Thymus (tissue), 11 donors: ENCODE data around the gene MS4A6A. TPM values are rescaled to one million over a fixed set of nuclear protein-coding genes. Genes with fewer than 3 reads are reported as not detected.
"Not testable (repeated sequence)": the region's sequence is repeated elsewhere in the genome, so short reads cannot be mapped to it uniquely, and the experiment has no call there.

Source experiments
- DNase-seq, 9 donors: peaks; one replicate each; pipeline ENCODE4 v3.0.0-alpha.2; 2013; ENCODE audit warnings: low spot score in 9 of 9, low read depth in 6 of 9, missing footprints in 1 of 9
- H3K27ac ChIP-seq, 2 donors: one replicate each; pipeline ENCODE4 v1.5.1; 2013; ENCODE audit warnings: control low read depth in 1 of 2, low read depth in 1 of 2, low read length in 1 of 2, mild to moderate bottlenecking in 1 of 2, moderate library complexity in 1 of 2
- H3K27me3 ChIP-seq, 2 donors: one replicate each; pipeline ENCODE4 v1.5.1; 2013; ENCODE audit warnings: low read length in 1 of 2; ENCODE audit not compliant: control insufficient read depth in 2 of 2, insufficient read depth in 1 of 2
- H3K36me3 ChIP-seq, 2 donors: one replicate each; pipeline ENCODE4 v1.5.1; 2013; ENCODE audit warnings: low read length in 1 of 2, mild to moderate bottlenecking in 1 of 2, moderate library complexity in 1 of 2; ENCODE audit not compliant: control insufficient read depth in 2 of 2, insufficient read depth in 2 of 2
- H3K4me1 ChIP-seq, 2 donors: one replicate each; pipeline ENCODE4 v1.5.1; 2013; ENCODE audit warnings: low read length in 2 of 2; ENCODE audit not compliant: control insufficient read depth in 2 of 2, insufficient read depth in 2 of 2
- H3K4me3 ChIP-seq, 2 donors: one replicate each; pipeline ENCODE4 v1.5.1; 2013; ENCODE audit warnings: low read length in 2 of 2, control low read depth in 1 of 2, mild to moderate bottlenecking in 1 of 2
- H3K9me3 ChIP-seq, 2 donors: one replicate each; pipeline ENCODE4 v1.5.1; 2013; ENCODE audit warnings: low read length in 1 of 2, mild to moderate bottlenecking in 1 of 2; ENCODE audit not compliant: control insufficient read depth in 2 of 2, insufficient read depth in 1 of 2
- WGBS: extraction: QIAGEN DNeasy Blood & Tissue Kit; methylation state at CpG from one replicate; pipeline ENCODE4 v1.1.7; 2013; 5-methylcytosine and 5-hydroxymethylcytosine counted together
- polyA plus RNA-seq: library from polyadenylated mRNA; stranded (reverse); fragments of 200-250 nt; gene quantifications from one replicate; pipeline ENCODE4 v1.2.3, GENCODE V29; 2013
- total RNA-seq: library from RNA; stranded (reverse); fragments of 120-200 nt; gene quantifications from one replicate; pipeline ENCODE4 v1.2.4, GENCODE V29; 2013
- donor health status: healthy.

Gene MS4A6A
- total and polyA plus RNA-seq, 2 donors = 102 to 174 TPM

DNA sequence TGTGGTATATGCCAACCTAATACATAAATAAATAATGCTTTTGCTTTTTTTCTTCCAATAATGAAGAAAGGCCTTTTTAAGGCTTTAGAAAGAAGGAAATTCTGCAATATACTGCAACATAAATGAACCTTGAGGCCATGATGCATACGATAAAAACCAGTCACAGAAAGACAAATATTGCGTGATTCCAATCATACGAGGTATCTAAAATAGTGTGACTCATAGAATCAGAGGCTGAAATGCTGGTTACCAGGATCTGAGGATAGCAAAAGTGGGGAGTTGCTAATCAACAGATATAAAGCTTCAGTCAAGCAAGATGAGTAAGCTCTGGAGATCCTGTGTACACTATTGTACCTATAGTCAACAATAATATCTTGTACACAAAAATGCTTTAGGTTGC, 24.2 kb downstream of the MS4A6A start:
- Histone ChIP-seq H3K27me3 (no peaks in the 10 kb centered on the region), H3K4me3 (no peak overlapping the region), H3K4me1 (no peaks in the 10 kb centered on the region), H3K27ac (no peak overlapping the region), H3K36me3 (no peaks in the 10 kb centered on the region), H3K9me3 (no peaks in the 10 kb centered on the region)
- WGBS = 63% methylated on average over 3 of the region's 3 CpGs
- DNase-seq = no peak

GRCh38 chr11:60155931-60156330, 27.0 kb downstream of the MS4A6A start:
- H3K36me3 ChIP-seq = no peaks in the 10 kb centered on the region
- DNase-seq = no peak
- H3K27me3 ChIP-seq = no peaks in the 10 kb centered on the region
- 50% methylated on average over 3 of the region's 3 CpGs for WGBS
- no peaks in the 10 kb centered on the region for H3K9me3 ChIP-seq
- H3K4me1 ChIP-seq = no peaks in the 10 kb centered on the region
- no peak overlapping the region for H3K27ac ChIP-seq
- H3K4me3 ChIP-seq = no peak overlapping the region

GRCh38 chr11:60152727-60153126, 30.2 kb downstream of the MS4A6A start:
- H3K4me1 ChIP-seq, DNase-seq, H3K9me3 ChIP-seq, H3K36me3 ChIP-seq, H3K4me3 ChIP-seq, H3K27ac ChIP-seq, H3K27me3 ChIP-seq: not testable (repeated sequence)

DNA sequence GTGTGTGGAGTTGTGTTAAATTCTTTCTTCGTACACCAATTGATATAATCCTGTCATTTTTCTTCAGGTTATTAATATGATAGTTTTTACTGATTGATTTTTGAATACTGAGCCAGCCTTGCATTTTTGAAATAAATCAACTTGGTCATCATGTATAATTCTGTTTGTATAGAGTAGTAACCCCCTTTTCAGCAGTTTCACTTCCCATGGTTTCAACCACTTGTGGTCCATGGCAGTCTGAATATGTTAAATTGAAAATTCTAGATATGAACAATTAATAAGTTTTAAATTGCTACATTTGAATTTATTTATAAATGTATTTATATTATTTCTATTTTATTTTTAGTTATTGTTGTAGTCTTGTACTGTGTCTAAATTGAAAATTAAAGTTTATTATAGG, 32.6 kb downstream of the MS4A6A start:
- H3K4me3 ChIP-seq = no peak overlapping the region

DNA sequence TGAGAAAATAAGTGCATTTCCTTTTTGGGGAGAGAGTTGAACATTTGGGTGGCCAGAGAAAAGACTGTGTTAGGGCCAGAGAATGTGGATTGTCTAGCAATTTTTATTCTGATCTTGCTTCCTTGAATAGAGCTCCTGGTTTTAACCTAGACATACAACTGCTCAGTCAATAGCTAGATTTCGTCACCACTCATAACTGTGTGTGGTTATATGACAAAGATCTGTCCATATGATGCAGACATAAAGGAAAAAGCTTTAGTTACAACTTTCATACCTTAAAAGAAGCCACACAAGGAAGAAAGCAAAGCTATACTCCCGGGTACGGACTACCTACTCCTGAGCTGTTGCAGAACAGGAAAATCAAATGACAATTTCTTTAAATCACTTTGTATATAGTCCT, 37.2 kb downstream of the MS4A6A start:
- no peaks in the 10 kb centered on the region for H3K27me3 ChIP-seq
- H3K9me3 ChIP-seq = no peaks in the 10 kb centered on the region
- H3K36me3 ChIP-seq = no peaks in the 10 kb centered on the region
- no peak overlapping the region for H3K27ac ChIP-seq
- 94% methylated on average over 3 of the region's 3 CpGs for WGBS
- no peak for DNase-seq
- no peaks in the 10 kb centered on the region for H3K4me1 ChIP-seq
- H3K4me3 ChIP-seq = no peak overlapping the region

More for the DNA sequence above, 32.6 kb downstream of the MS4A6A start:
- H3K36me3 ChIP-seq = no peaks in the 10 kb centered on the region
- DNase-seq = no peak
- H3K4me1 ChIP-seq = no peaks in the 10 kb centered on the region
- H3K27ac ChIP-seq = no peak overlapping the region
- no peaks in the 10 kb centered on the region for H3K9me3 ChIP-seq
- H3K27me3 ChIP-seq = no peaks in the 10 kb centered on the region
- WGBS = 99% methylated on average over 1 of the region's 1 CpG

- Histone ChIP-seq H3K4me1 (no peaks in the 10 kb centered on the region), H3K4me3 (no peak overlapping the region), H3K9me3 (no peaks in the 10 kb centered on the region), H3K27ac (no peak overlapping the region), H3K27me3 (no peaks in the 10 kb centered on the region), H3K36me3 (no peaks in the 10 kb centered on the region)
- whole genome bisulfite sequencing = 70% methylated on average over 3 of the region's 3 CpGs
- no peak for DNase-seq
These were observed 39.1 kb downstream of the MS4A6A start for GRCh38 chr11:60143768-60144167.

DNA sequence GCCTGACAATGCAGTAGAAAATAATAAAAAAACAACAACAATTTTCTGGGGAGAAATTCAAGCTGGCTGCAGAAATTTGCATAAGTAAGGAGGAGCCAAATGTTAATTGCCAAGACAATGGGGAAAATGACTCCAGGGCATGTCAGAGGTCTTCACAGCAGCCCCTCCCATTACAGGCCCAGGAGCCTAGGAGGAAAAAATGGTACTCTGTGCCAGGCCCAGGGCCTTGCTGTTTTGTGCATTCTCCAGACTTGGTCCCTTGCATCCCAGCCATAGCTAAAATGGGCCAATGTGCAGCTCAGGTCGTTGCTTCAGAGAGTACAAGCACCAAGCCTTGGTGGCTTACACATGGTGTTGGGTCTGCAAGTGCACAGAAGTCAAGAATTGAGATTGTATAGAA, 49.0 kb downstream of the MS4A6A start:
- H3K9me3 ChIP-seq = peaks cover 0 to 5% of the 10 kb centered on the region in 2 donors
- no peak overlapping the region for H3K27ac ChIP-seq
- H3K36me3 ChIP-seq = no peaks in the 10 kb centered on the region
- H3K27me3 ChIP-seq = no peaks in the 10 kb centered on the region
- H3K4me3 ChIP-seq = no peak overlapping the region
- no peak for DNase-seq
- no peaks in the 10 kb centered on the region for H3K4me1 ChIP-seq
- 63% methylated on average over 1 of the region's 1 CpG for WGBS

GRCh38 chr11:60131912-60132311, 51.0 kb downstream of the MS4A6A start:
- Histone ChIP-seq H3K27me3 (no peaks in the 10 kb centered on the region), H3K4me3 (no peak overlapping the region), H3K36me3 (no peaks in the 10 kb centered on the region), H3K27ac (no peak overlapping the region), H3K9me3 (peaks cover 0 to 5% of the 10 kb centered on the region in 2 donors), H3K4me1 (no peaks in the 10 kb centered on the region)
- 97% methylated on average over 3 of the region's 3 CpGs for WGBS
- no peak for DNase-seq

GRCh38 chr11:60130496-60130895, 52.4 kb downstream of the MS4A6A start:
- peak in 4 of 9 donors; percentile 5 to 29 (median 10) for DNase-seq
- Histone ChIP-seq H3K27ac (no peak overlapping the region), H3K27me3 (no peaks in the 10 kb centered on the region), H3K4me3 (no peak overlapping the region), H3K4me1 (no peaks in the 10 kb centered on the region), H3K9me3 (no peaks in the 10 kb centered on the region), H3K36me3 (no peaks in the 10 kb centered on the region)

DNA sequence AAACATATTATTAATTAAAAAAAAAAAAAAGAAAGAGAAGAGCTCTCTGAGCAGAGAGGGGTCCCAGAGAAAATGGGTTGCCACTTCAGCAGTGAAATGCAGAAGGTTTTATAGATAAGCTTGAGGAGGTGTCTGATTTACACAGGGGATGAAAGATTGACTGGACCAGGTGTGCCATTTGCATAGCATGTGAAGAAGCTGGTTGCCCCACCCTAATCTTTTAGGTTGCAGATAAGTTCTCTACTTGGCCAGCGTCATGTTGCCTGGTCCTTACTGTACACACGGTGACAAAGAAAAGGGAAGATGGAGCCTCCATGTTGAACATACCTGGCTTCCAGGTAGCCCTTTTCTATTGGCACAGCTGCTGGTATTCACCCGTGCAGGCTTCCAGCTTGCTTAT, 53.0 kb downstream of the MS4A6A start:
- Histone ChIP-seq H3K4me3 (no peak overlapping the region), H3K4me1 (no peaks in the 10 kb centered on the region), H3K27ac (no peak overlapping the region), H3K27me3 (no peaks in the 10 kb centered on the region), H3K9me3 (no peaks in the 10 kb centered on the region), H3K36me3 (no peaks in the 10 kb centered on the region)
- DNase-seq = no peak
- 87% methylated on average over 3 of the region's 3 CpGs for WGBS
